PC-3 (cell line): Measurements from ENCODE around the gene PAFAH2. TPM values are rescaled to one million over a fixed set of nuclear protein-coding genes. Genes with fewer than 3 reads are reported as not detected.

Experiments used
- ATAC-seq: fragments of 200-7000 bp; cut with Tn5 transposase; 2 replicates; pipeline ENCODE4 v1.9.1; 2020; ENCODE audit warnings: mild to moderate bottlenecking, moderate library complexity
- BruUV-seq: library from RNA; stranded (reverse); fragments of 400-500 nt; replicated peaks from 2 replicates; lab custom pipeline; 2021; lab: Mats Ljungman, UMichigan
- CTCF ChIA-PET: fragments of 300-600 bp; sonication (Branson Sonifier 250); formaldehyde crosslinking; loops from one replicate; lab custom pipeline; 2022; ENCODE audit warnings: antibody characterized with exemption; lab: Charles Lee
- POLR2A ChIA-PET: fragments of 300-600 bp; sonication (Branson Sonifier 250); formaldehyde crosslinking; loops from one replicate; lab custom pipeline; 2022; ENCODE audit warnings: antibody characterized with exemption; ENCODE audit not compliant: unreplicated experiment; lab: Charles Lee
- DNase-seq: peaks from one replicate; pipeline ENCODE4 v3.0.0-alpha.2; 2015
- H2AFZ ChIP-seq: fragments of 300-600 bp; sonication (generic); 2 replicates; pipeline ENCODE4 v1.6.0; 2016; ENCODE audit warnings: antibody characterized with exemption, low read length
- H3F3A ChIP-seq: fragments of 300-600 bp; sonication (generic); one replicate; pipeline ENCODE4 v1.6.0; 2017; ENCODE audit warnings: antibody characterized with exemption, low read length, control low read depth, mild to moderate bottlenecking; ENCODE audit not compliant: unreplicated experiment
- H3K27ac ChIP-seq: fragments of 300-600 bp; sonication (generic); 2 replicates; pipeline ENCODE4 v1.5.1; 2016; ENCODE audit warnings: mild to moderate bottlenecking, low read length
- H3K27me3 ChIP-seq: fragments of 300-600 bp; sonication (generic); 2 replicates; pipeline ENCODE4 v1.6.1; 2016; ENCODE audit warnings: low read length, mixed read lengths
- H3K36me3 ChIP-seq: fragments of 300-600 bp; sonication (generic); 2 replicates; pipeline ENCODE4 v1.6.1; 2016; ENCODE audit warnings: low read depth, mixed run types, low read length, mixed read lengths
- H3K4me1 ChIP-seq: fragments of 300-600 bp; sonication (generic); 2 replicates; pipeline ENCODE4 v1.5.1; 2016; ENCODE audit warnings: low read length; ENCODE audit not compliant: insufficient read depth
- H3K4me2 ChIP-seq: fragments of 300-600 bp; sonication (generic); 2 replicates; pipeline ENCODE4 v1.6.0; 2016; ENCODE audit warnings: low read length
- H3K4me3 ChIP-seq: fragments of 300-600 bp; sonication (generic); 2 replicates; pipeline ENCODE4 v1.5.1; 2016; ENCODE audit warnings: mild to moderate bottlenecking, low read length, mixed read lengths
- H3K79me2 ChIP-seq: fragments of 300-600 bp; sonication (generic); 2 replicates; pipeline ENCODE4 v1.6.1; 2017; ENCODE audit warnings: low read length, mixed read lengths
- H3K9ac ChIP-seq: fragments of 300-600 bp; sonication (generic); 2 replicates; pipeline ENCODE4 v1.6.0; 2016; ENCODE audit warnings: mild to moderate bottlenecking, low read length
- H3K9me2 ChIP-seq: fragments of 300-600 bp; sonication (generic); replicated peaks from 2 replicates; pipeline ENCODE4 v1.6.1; 2016; ENCODE audit warnings: mixed run types, low read length, mixed read lengths
- H3K9me3 ChIP-seq: fragments of 300-600 bp; sonication (generic); 2 replicates; pipeline ENCODE4 v1.6.1; 2016; ENCODE audit warnings: low read length, mixed read lengths
- H4K20me1 ChIP-seq: fragments of 300-600 bp; sonication (generic); 2 replicates; pipeline ENCODE4 v1.6.1; 2016; ENCODE audit warnings: low read length, mixed read lengths
- EZH2 ChIP-seq: fragments of 300-600 bp; sonication (generic); IDR thresholded peaks from one replicate; pipeline ENCODE4 v1.6.1; 2017; ENCODE audit warnings: antibody characterized with exemption, mild to moderate bottlenecking, low read length; ENCODE audit not compliant: unreplicated experiment
- EZH2phosphoT487 ChIP-seq: fragments of 300-600 bp; sonication (generic); IDR thresholded peaks from 2 replicates; pipeline ENCODE4 v1.6.1; 2018; ENCODE audit warnings: mild to moderate bottlenecking, antibody characterized with exemption, low read length, borderline replicate concordance
- intact Hi-C: fragments of 100-400 bp; cut with micrococcal nuclease; formaldehyde crosslinking; loops from 2 replicates; pipeline ENCODE4 v1.9.0; 2023
- total RNA-seq: library from RNA; depleted of rRNA; stranded (reverse); fragments of >200 nt; gene quantifications from 2 replicates; pipeline ENCODE4 v1.2.3, GENCODE V29; 2014
- TF ChIP-seq, protein P1 (sequence below): fragments of 300-600 bp; sonication (generic); conservative IDR thresholded peaks from 2 replicates; pipeline ENCODE4 v1.5.1; 2017; ENCODE audit warnings: antibody characterized with exemption, low read depth, mild to moderate bottlenecking, low read length

The PAFAH2 gene
- total RNA-seq, 1 experiment from 2014 or later = 9.0 TPM

DNA sequence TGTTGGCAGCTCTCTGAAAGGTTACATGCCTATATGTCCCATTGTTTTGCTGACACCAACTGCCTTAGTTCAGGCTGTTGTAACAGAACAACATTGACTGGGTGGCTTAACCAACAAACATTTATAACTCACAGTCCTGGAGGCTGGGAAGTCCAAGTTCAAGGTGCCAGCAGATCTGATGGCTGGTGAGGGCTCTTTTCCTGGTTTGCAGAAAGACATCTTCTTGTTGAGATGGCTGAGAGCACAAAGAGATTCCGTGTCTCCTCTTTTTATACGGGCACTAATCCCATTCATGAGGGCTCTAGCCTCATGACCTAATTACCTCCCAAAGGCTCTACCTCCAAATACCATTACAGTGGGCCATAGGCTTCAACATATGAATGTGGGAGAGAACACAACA, 81.4 kb downstream of the PAFAH2 start:
- DNase-seq (no peak), ATAC-seq (no peak)
- BruUV-seq = no TSS peak
- Histone ChIP-seq H3K27ac (no peak overlapping the region), H3K36me3 (no peaks in the 10 kb centered on the region), H3K4me2 (no peak overlapping the region), H3K27me3 (no peaks in the 10 kb centered on the region), H3K9me2 (no peaks in the 10 kb centered on the region), H3K79me2 (no peaks in the 10 kb centered on the region), H2AFZ (no peak overlapping the region), H3F3A (no peaks in the 10 kb centered on the region), H4K20me1 (no peaks in the 10 kb centered on the region), H3K9me3 (no peaks in the 10 kb centered on the region), H3K4me1 (peaks cover 11% of the 10 kb centered on the region; the same call in 1 of the 2 replicates), H3K9ac (no peak overlapping the region), H3K4me3 (no peak overlapping the region)
- CTCF ChIA-PET = no interaction called here
- TF ChIP-seq, protein P1, sequence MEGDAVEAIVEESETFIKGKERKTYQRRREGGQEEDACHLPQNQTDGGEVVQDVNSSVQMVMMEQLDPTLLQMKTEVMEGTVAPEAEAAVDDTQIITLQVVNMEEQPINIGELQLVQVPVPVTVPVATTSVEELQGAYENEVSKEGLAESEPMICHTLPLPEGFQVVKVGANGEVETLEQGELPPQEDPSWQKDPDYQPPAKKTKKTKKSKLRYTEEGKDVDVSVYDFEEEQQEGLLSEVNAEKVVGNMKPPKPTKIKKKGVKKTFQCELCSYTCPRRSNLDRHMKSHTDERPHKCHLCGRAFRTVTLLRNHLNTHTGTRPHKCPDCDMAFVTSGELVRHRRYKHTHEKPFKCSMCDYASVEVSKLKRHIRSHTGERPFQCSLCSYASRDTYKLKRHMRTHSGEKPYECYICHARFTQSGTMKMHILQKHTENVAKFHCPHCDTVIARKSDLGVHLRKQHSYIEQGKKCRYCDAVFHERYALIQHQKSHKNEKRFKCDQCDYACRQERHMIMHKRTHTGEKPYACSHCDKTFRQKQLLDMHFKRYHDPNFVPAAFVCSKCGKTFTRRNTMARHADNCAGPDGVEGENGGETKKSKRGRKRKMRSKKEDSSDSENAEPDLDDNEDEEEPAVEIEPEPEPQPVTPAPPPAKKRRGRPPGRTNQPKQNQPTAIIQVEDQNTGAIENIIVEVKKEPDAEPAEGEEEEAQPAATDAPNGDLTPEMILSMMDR = no peak
- TF ChIP-seq EZH2phosphoT487 (no peak), EZH2 (no peak)
- intact Hi-C loops = no loop called here
- POLR2A ChIA-PET = no interaction called here

DNA sequence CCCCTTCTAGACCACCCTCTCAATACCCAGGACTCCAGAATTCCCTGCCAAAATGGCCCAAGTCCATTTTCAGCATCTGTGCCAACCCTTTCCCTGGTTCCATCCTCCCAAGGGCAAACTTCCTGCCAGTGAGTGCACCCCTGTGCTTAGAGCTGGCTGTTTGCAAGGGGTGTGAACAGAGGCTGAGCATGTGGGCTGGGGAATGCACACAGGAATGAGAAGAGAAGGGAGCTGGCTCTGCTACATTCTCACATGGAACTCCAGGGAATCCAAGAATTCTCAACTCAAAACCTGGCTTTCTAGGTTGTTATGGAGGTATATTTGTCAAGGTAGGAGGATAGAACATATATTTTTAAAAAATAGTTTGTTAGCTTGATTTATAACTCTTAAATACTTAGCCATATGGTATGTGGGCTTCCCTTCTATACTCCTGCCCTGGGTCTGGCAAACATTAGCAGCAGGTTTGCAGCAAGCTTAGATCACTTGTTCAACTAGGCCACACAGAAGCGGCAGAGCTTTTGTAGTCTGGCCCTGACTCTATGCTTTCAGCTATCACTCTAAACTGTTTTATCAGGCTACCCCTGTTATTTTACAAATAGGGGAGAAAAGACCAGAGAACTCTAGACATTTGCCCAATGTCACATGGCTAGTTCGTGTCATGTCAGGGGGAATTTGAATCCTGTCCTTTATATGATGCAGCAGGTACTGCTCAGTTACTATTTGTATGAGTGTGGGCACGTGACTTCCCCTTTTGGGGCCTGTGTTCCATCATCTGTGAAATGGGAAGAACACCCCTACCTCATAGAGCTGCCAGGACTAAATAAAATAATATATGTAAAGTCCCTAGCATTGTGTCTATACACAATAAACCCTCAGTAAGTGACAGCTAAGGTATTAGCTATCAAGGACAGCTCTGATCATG, 83.5 kb downstream of the PAFAH2 start:
- CTCF ChIA-PET = no interaction called here
- no peak for ATAC-seq

More for the DNA sequence above, 83.5 kb downstream of the PAFAH2 start:
- POLR2A ChIA-PET = no interaction called here
- Histone ChIP-seq H3F3A (no peaks in the 10 kb centered on the region), H3K4me1 (peaks cover 11% of the 10 kb centered on the region; the same call in 1 of the 2 replicates), H3K4me3 (no peak overlapping the region), H2AFZ (no peak overlapping the region), H3K79me2 (no peaks in the 10 kb centered on the region), H3K9ac (no peak overlapping the region), H3K36me3 (no peaks in the 10 kb centered on the region), H3K9me3 (no peaks in the 10 kb centered on the region), H3K9me2 (no peaks in the 10 kb centered on the region), H3K27ac (no peak overlapping the region), H4K20me1 (no peaks in the 10 kb centered on the region), H3K4me2 (no peak overlapping the region), H3K27me3 (no peaks in the 10 kb centered on the region)
- intact Hi-C loops = no loop called here
- no TSS peak for BruUV-seq
- no peak for DNase-seq
- TF ChIP-seq EZH2phosphoT487 (no peak), EZH2 (no peak)
- TF ChIP-seq, protein P1 = no peak
